HG02759 (cell line): ENCODE results near the gene ASTL.

Source experiments
- ATAC-seq: cut with Tn5 transposase; IDR thresholded peaks from one replicate; pipeline ENCODE4 v1.9.1; 2021; ENCODE audit warnings: mild to moderate bottlenecking, moderate library complexity; ENCODE audit not compliant: unreplicated experiment

The ASTL gene

GRCh38 chr2:96159084-96159830, 21.0 kb upstream of the ASTL start:
- no peak for ATAC-seq

GRCh38 chr2:96158554-96158940, 20.2 kb upstream of the ASTL start:
- ATAC-seq, result no peak

DNA sequence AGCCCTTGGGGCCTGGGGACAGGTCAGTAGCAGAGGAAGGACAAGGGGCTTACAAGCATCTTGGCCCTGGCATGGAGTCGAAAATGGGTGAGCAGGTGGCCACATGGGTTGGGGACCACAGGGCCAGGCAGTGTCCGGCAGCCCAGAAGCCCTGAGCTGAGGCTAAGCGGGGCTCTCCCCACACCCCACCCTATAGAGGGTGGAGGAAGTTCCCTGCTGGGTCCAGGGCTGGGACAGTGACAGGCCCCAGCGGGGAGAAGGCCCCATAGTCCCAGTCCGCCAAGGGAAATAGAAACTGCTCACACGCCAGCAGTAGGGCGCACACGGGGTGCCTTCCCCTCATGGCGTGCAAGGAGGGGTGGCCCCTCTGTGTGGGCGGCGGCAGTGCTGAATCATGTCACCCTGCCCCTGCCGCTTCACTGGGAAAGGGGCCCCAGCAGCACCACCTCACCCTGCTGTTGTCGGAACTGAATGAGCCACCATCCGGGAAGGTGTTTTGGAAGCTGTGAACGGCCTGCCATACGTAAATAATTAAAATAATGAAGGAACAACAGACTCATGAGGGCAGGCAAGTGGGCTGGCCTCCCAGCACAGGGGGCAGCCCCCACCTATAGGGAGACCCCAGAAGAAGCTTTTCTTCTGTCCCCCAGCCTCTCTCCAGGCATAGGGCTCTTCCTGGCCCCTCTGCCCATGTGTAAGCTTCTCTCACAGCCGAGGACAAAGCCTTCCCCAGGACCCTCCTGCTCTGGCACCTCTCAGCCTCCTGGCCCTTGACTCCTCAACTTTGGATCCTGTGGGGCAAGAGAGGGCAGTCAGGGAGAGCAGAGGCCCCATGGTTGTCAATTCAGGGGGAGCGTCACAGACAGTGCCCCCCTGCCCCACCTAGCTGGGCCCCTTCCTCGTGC, 19.6 kb upstream of the ASTL start:
- peak; percentile 70 for ATAC-seq

- peak; percentile 42 for ATAC-seq
These were observed 18.8 kb upstream of the ASTL start for GRCh38 chr2:96156926-96157648.

DNA sequence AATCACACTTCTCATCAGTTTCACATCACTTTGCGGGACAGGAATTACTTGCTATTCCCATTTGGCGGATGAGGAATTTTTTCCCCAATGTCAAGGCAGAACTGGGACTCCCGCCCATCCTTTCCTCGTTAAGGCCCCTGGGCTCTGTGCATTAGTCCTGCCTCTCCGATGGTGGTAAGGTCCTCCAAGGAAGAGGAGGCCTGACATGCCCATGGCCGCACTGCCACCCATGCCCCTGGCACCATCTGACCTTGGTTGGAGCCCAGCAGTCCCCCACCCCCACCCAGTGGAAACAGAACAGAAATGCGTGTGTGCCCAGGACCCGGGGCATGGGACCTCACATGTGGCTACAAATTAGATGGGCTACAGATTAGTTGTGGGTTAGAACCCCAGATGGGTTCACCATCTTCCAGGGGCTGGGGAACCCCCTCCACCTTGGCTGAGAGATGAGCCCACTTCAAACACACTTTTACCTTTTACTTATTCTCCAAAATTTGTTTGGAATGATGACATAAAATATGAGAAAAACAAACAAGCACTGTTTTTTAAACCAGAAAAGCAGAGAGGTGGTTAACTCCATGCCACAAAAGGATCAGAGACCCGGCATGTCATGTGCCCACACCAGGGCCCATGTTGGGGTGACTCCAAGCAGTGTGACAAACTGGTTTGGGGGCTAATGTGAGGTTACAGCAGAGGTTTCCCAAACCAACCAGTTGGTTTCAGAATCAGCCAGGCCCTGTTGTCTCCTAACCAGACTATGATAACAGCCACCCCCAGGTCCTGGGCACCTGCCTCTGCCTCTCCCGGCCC, 17.9 kb upstream of the ASTL start:
- no peak for ATAC-seq

- ATAC-seq, result no peak
These were observed 16.4 kb upstream of the ASTL start for GRCh38 chr2:96154506-96155380.

DNA sequence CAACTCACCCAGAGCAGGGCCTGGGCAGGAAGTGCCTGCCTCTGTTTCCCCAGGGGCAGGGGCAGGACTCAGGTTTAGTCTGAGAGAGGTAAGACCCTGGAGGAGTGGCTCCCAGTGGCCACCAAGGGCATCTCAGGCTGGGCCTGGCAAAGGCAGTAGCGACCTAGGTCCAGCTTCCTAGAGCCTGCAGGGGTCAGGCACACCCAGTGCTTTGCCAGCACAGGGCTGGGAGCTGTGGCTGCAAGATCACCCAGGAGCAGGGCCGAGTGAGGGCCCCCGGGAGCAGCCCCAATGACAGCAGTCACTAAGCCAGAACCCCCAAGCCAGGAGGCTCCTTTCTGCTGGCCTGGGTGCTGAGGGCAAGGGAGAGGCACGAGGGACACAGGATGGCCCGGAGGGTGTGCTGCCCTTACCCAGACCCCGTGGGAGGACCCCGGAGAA, 15.7 kb upstream of the ASTL start:
- no peak for ATAC-seq

DNA sequence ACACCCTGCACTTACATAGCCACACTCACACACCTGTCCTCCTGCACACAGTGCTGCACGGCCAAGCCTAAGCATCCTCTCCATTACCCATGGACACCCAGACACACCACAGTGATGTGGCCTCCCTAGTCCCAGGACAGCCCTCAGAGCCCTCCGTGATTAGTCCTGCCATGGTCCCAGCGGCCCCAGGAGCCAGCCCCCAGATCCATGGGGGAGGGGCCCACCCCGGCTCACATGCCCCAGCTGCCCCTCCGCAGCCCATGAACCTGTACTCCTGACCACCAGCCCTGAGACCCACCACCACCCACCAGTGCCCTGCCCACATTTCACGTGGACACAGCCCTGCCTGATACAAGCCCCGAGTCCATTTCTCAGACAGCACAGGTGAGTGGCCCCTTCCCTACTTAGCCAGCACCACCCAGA, 15.0 kb upstream of the ASTL start:
- no peak for ATAC-seq

GRCh38 chr2:96152304-96153161, 14.2 kb upstream of the ASTL start:
- ATAC-seq, result no peak

- no peak for ATAC-seq
These were observed 13.4 kb upstream of the ASTL start for GRCh38 chr2:96151595-96152303.

DNA sequence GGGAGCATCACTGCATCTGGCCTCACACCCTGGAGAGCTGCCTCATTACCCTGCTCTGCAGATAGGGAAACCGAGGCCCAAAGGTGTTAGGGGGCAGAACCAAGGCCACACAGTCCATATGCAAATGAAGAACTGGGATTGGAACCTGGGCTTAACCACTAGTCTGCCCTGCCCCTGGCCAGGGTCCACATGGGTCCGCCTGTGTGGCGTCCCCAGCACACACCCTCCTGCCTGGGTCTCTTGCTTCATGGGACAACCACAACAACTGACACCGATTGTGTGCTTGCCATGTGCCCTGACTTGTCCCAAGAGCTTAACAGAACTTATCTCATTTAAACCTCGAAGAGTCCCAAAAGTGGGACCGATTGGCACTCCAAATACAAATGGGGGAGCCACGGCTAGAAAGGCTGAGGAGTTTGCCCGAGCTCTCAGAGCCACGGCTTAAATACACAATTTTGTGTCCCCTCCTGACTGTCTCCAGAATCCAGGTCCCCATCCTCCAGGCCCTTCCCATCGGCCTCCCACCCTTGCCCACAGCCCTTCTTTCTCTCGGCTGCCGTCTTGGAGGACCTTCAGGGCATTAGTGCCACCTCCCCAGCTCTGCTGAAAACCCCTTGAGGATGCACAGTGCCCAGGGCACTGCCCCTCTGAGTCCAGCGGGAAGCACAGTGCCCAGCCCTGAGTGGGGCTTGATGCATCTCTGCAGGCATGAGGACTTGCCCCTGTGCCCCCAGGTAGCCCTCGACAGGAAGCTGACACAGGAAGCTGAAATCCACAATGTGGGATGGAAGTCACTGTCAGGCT, 12.7 kb upstream of the ASTL start:
- ATAC-seq, result no peak

DNA sequence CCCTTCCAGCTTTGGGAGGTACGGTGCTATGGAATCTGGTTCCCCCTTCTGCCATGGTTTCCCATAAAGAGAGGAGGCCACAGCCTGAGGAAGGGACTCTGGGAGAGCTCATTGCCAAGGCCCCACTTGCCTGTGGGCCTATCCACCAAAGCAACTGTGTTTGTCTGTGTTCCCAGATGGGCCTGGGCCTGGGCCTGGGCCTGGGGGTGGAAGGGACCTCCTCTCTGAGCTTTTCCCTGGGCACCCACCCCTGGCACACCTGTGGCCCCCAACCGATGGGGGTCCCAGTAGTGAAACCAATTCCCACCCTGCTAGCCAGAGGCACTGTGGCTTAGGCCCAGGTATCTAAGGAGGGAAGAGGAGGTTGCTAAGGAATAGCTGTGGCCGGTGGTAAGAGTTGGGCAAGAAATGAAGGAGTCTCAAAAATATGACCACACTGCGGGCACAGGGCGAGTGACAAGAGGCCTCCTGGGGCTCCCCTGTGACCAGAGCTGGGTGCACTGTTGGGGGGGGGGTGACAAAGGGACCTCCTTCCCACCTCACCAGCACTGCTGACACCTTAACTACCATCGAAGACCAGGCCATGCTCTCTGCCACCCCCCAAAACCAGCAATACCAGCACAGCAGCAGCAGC, 11.8 kb upstream of the ASTL start:
- no peak for ATAC-seq

DNA sequence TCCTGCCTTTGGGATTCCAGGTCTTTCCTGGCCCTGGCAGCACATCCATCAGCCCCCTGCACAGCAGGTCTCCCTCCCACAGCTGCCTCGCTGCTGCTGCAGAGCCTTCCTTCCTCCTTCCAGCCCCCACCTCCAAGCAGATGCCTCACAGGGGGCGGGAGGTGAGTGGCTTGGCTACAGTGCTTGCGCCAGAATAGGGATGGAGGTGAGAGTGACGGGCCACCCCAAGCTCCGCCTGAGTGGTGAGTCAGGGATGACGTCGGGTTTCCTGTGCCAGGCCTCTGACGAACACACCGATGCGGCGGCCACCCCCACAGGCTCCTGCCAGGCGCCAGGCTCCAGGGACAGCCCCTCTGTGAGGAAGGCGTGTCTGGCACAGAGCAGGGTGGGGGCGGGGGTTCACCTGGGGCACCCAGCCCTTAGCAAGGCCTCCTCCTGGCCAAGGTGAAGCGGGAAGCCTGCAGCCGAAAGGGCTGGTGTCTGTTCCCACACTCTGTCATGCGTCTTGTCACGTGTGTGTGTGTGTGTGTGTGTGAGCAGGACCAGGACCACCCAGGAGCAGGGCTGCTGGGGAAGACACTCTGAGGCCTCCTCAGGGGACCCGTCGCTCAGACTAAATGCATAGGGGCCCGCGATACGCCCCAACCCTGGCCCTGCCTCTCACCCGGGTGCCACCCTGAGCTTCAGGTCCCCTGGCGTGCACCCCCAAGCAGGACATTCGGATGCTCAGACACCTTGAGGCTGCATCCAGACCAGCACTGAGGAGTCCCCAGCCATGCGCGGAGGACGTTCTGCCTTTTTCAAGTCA, 10.3 kb upstream of the ASTL start:
- peak; percentile 41 for ATAC-seq

- no peak for ATAC-seq
These were observed 9.4 kb upstream of the ASTL start for GRCh38 chr2:96147593-96148201.

- no peak for ATAC-seq
These were observed 8.7 kb upstream of the ASTL start for GRCh38 chr2:96146881-96147592.
